Astrocyte (in vitro differentiated cells and primary cell): ENCODE results near the gene MIB2. TPM values are rescaled to one million over a fixed set of nuclear protein-coding genes. Genes with fewer than 3 reads are reported as not detected.

Source experiments
- DNase-seq: peaks from one replicate; pipeline ENCODE4 v3.0.0-alpha.2; 2010; ENCODE audit warnings: low read depth
- FAIRE-seq: peaks from 2 replicates; lab custom pipeline; 2011; peaks lifted over from hg19 to GRCh38; lab: Jason Lieb, UNC
- H2AFZ ChIP-seq: 2 replicates; pipeline ENCODE4 v1.6.0; 2012; ENCODE audit warnings: low read depth, low read length, inconsistent platforms
- H3K27ac ChIP-seq: 2 replicates; pipeline ENCODE4 v1.5.1; 2011; ENCODE audit warnings: low read depth, low read length, inconsistent platforms
- H3K27me3 ChIP-seq: 2 replicates; pipeline ENCODE4 v1.6.0; 2011; ENCODE audit warnings: low read length, inconsistent platforms; ENCODE audit not compliant: insufficient read depth
- H3K36me3 ChIP-seq: 2 replicates; pipeline ENCODE4 v1.5.1; 2011; ENCODE audit warnings: low read length, inconsistent platforms; ENCODE audit not compliant: insufficient read depth
- H3K4me1 ChIP-seq: 2 replicates; pipeline ENCODE4 v1.5.1; 2011; ENCODE audit warnings: low read length, inconsistent platforms; ENCODE audit not compliant: insufficient read depth
- H3K4me2 ChIP-seq: 2 replicates; pipeline ENCODE4 v1.6.0; 2012; ENCODE audit warnings: low read length, inconsistent platforms
- H3K4me3 ChIP-seq: 2 replicates; pipeline ENCODE4 v1.5.1; 2011; ENCODE audit warnings: low read depth, mild to moderate bottlenecking, low read length, inconsistent platforms; ENCODE audit not compliant: insufficient read depth
- H3K79me2 ChIP-seq: 2 replicates; pipeline ENCODE4 v1.6.0; 2012; ENCODE audit warnings: mild to moderate bottlenecking, low read length, inconsistent platforms; ENCODE audit not compliant: insufficient read depth
- H3K9ac ChIP-seq: 2 replicates; pipeline ENCODE4 v1.6.0; 2012; ENCODE audit warnings: mild to moderate bottlenecking, low read length, inconsistent platforms
- H3K9me3 ChIP-seq: 2 replicates; pipeline ENCODE4 v1.5.1; 2012; ENCODE audit warnings: low read depth, mild to moderate bottlenecking, low read length, inconsistent platforms; ENCODE audit not compliant: insufficient read depth
- H4K20me1 ChIP-seq: 2 replicates; pipeline ENCODE4 v1.6.0; 2012; ENCODE audit warnings: low read length, inconsistent platforms; ENCODE audit not compliant: insufficient read depth
- H3K27ac Mint-ChIP-seq: one replicate; pipeline ENCODE4 v1.8.0; 2021; ENCODE audit warnings: mild to moderate bottlenecking, mixed read lengths; ENCODE audit not compliant: unreplicated experiment
- H3K27me3 Mint-ChIP-seq: one replicate; pipeline ENCODE4 v1.8.0; 2021; ENCODE audit warnings: low read depth, mixed read lengths; ENCODE audit not compliant: unreplicated experiment
- H3K36me3 Mint-ChIP-seq: one replicate; pipeline ENCODE4 v1.8.0; 2021; ENCODE audit warnings: low read depth, mixed read lengths; ENCODE audit not compliant: unreplicated experiment
- H3K4me1 Mint-ChIP-seq: one replicate; pipeline ENCODE4 v1.8.0; 2021; ENCODE audit warnings: low read depth, mixed read lengths; ENCODE audit not compliant: unreplicated experiment
- H3K4me3 Mint-ChIP-seq: one replicate; pipeline ENCODE4 v1.8.0; 2021; ENCODE audit warnings: mild to moderate bottlenecking, moderate library complexity, mixed read lengths; ENCODE audit not compliant: unreplicated experiment
- H3K9me3 Mint-ChIP-seq: one replicate; pipeline ENCODE4 v1.8.0; 2021; ENCODE audit warnings: mild to moderate bottlenecking, mixed read lengths; ENCODE audit not compliant: unreplicated experiment
- CTCF ChIP-seq: IDR thresholded peaks from 2 replicates; pipeline ENCODE4 v1.5.1; 2011; ENCODE audit warnings: low read depth, mild to moderate bottlenecking, inconsistent platforms, low read length, moderate library complexity; ENCODE audit not compliant: insufficient read depth
- EZH2 ChIP-seq: IDR thresholded peaks from 2 replicates; pipeline ENCODE4 v1.6.1; 2012; ENCODE audit warnings: mild to moderate bottlenecking, low read length, inconsistent platforms; ENCODE audit not compliant: insufficient read depth
- total RNA-seq: library from RNA; stranded (reverse); gene quantifications from 2 replicates; pipeline ENCODE4 v1.2.1, GENCODE V29; 2021

The MIB2 gene
- total RNA-seq, 1 donor from 2014 or later = 80.1 TPM

- Mint-ChIP-seq H3K27me3 (no peaks in the 10 kb centered on the region), H3K4me1 (peaks cover 16% of the 10 kb centered on the region), H3K9me3 (no peaks in the 10 kb centered on the region), H3K27ac (peak overlapping the region; percentile 78), H3K36me3 (peaks cover 27% of the 10 kb centered on the region), H3K4me3 (no peak overlapping the region)
- Histone ChIP-seq H3K79me2 (peaks cover 100% of the 10 kb centered on the region), H3K27ac (no peak overlapping the region), H3K9me3 (no peaks in the 10 kb centered on the region), H3K4me2 (peak overlapping the region; percentile 36), H3K4me3 (no peak overlapping the region), H3K4me1 (peaks cover 6% of the 10 kb centered on the region), H3K9ac (no peak overlapping the region), H3K36me3 (peaks cover 19% of the 10 kb centered on the region), H2AFZ (no peak overlapping the region), H4K20me1 (peaks cover 94% of the 10 kb centered on the region), H3K27me3 (no peaks in the 10 kb centered on the region)
- DNase-seq = no peak
- FAIRE-seq = no peak
- TF ChIP-seq EZH2 (no peak), CTCF (no peak)
Measured at GRCh38 chr1:1567891-1568291, 47.4 kb upstream of the MIB2 start.

GRCh38 chr1:1569341-1569740, 46.0 kb upstream of the MIB2 start:
- Mint-ChIP-seq H3K36me3 (peaks cover 19% of the 10 kb centered on the region), H3K27me3 (no peaks in the 10 kb centered on the region), H3K27ac (peak overlapping the region; percentile 62), H3K4me1 (peaks cover 19% of the 10 kb centered on the region), H3K9me3 (no peaks in the 10 kb centered on the region), H3K4me3 (no peak overlapping the region)
- peaks cover 12% of the 10 kb centered on the region for H3K36me3 ChIP-seq
- H3K27me3 ChIP-seq = no peaks in the 10 kb centered on the region
- peaks cover 13% of the 10 kb centered on the region for H3K4me1 ChIP-seq
- peaks cover 90% of the 10 kb centered on the region for H4K20me1 ChIP-seq
- DNase-seq (no peak), FAIRE-seq (no peak)
- H3K4me3 ChIP-seq = no peak overlapping the region
- no peaks in the 10 kb centered on the region for H3K9me3 ChIP-seq
- H3K4me2 ChIP-seq = no peak overlapping the region
- no peak overlapping the region for H3K27ac ChIP-seq
- no peak for TF ChIP-seq EZH2
- TF ChIP-seq CTCF = no peak
- H2AFZ ChIP-seq = no peak overlapping the region
- H3K9ac ChIP-seq = no peak overlapping the region
- H3K79me2 ChIP-seq = peaks cover 100% of the 10 kb centered on the region

- peaks cover 12% of the 10 kb centered on the region for H3K4me1 ChIP-seq
- DNase-seq (peak; percentile 41), FAIRE-seq (no peak)
- peak overlapping the region; percentile 96 for H2AFZ ChIP-seq
- peak overlapping the region; percentile 94 for H3K27ac Mint-ChIP-seq
- no peak for TF ChIP-seq EZH2
- no peak for TF ChIP-seq CTCF
- H3K9ac ChIP-seq = peak overlapping the region; percentile 97
- H3K27me3 Mint-ChIP-seq = peaks cover 10% of the 10 kb centered on the region
- peak overlapping the region; percentile 97 for H3K27ac ChIP-seq
- H3K36me3 ChIP-seq = peaks cover 3% of the 10 kb centered on the region
- H3K79me2 ChIP-seq = peaks cover 56% of the 10 kb centered on the region
- H3K36me3 Mint-ChIP-seq = peaks cover 11% of the 10 kb centered on the region
- peaks cover 6% of the 10 kb centered on the region for H3K27me3 ChIP-seq
- peaks cover 44% of the 10 kb centered on the region for H4K20me1 ChIP-seq
- H3K9me3 ChIP-seq = no peaks in the 10 kb centered on the region
- peaks cover 15% of the 10 kb centered on the region for H3K4me1 Mint-ChIP-seq
- H3K4me2 ChIP-seq = peak overlapping the region; percentile 93
- no peaks in the 10 kb centered on the region for H3K9me3 Mint-ChIP-seq
- H3K4me3 ChIP-seq = peak overlapping the region; percentile 99
- H3K4me3 Mint-ChIP-seq = peak overlapping the region; percentile 95
Measured at GRCh38 chr1:1573843-1574720, 41.2 kb upstream of the MIB2 start.
